Stimulated activated CD8-positive, alpha-beta memory T cell treated with anti-CD3 and anti-CD28 coated beads, Interleukin-12 subunit alpha, Interleukin-12 subunit beta, amount 100 ng/mL, for 1 hour (primary cell): ENCODE measurements around the gene CFAP126.
"Not testable (repeated sequence)": the region's sequence is repeated elsewhere in the genome, so short reads cannot be mapped to it uniquely, and the experiment has no call there.

Source experiments
- DNase-seq: peaks from one replicate; pipeline ENCODE4 v3.0.0-alpha.2; 2020; ENCODE audit warnings: low read depth

Gene CFAP126

GRCh38 chr1:161381707-161382106, 14.0 kb upstream of the CFAP126 start:
- no peak for DNase-seq

- DNase-seq: no peak
These were observed 11.4 kb upstream of the CFAP126 start for GRCh38 chr1:161379071-161379470.

- no peak for DNase-seq
These were observed 10.3 kb upstream of the CFAP126 start for GRCh38 chr1:161378014-161378413.

GRCh38 chr1:161374373-161374772, 6.7 kb upstream of the CFAP126 start:
- no peak for DNase-seq

GRCh38 chr1:161373442-161373841, 5.8 kb upstream of the CFAP126 start:
- DNase-seq: no peak

- no peak for DNase-seq
These were observed 2.5 kb downstream of the CFAP126 start for GRCh38 chr1:161365207-161365606.

- DNase-seq: no peak
These were observed 3.3 kb downstream of the CFAP126 start for GRCh38 chr1:161364332-161364731.

GRCh38 chr1:161359291-161359690, 8.4 kb downstream of the CFAP126 start:
- no peak for DNase-seq

GRCh38 chr1:161357073-161357472, 10.6 kb downstream of the CFAP126 start:
- no peak for DNase-seq

- no peak for DNase-seq
These were observed 16.2 kb downstream of the CFAP126 start for GRCh38 chr1:161351482-161351881.

- DNase-seq: no peak
These were observed 17.0 kb downstream of the CFAP126 start for GRCh38 chr1:161350671-161351070.

GRCh38 chr1:161342821-161343220, 24.9 kb downstream of the CFAP126 start:
- DNase-seq: no peak

- DNase-seq: no peak
These were observed 25.5 kb downstream of the CFAP126 start for GRCh38 chr1:161342177-161342576.

GRCh38 chr1:161335796-161336195, 31.9 kb downstream of the CFAP126 start:
- DNase-seq: no peak

- no peak for DNase-seq
These were observed 34.5 kb downstream of the CFAP126 start for GRCh38 chr1:161333166-161333565.

GRCh38 chr1:161330346-161330745, 37.3 kb downstream of the CFAP126 start:
- no peak for DNase-seq

- DNase-seq: no peak
These were observed 43.7 kb downstream of the CFAP126 start for GRCh38 chr1:161324020-161324419.

GRCh38 chr1:161315841-161316674, 51.6 kb downstream of the CFAP126 start:
- DNase-seq: not testable (repeated sequence)
